Endothelial cell (in vitro differentiated cells): ENCODE results near the gene SHISA9. TPM values are rescaled to one million over a fixed set of nuclear protein-coding genes. Genes with fewer than 3 reads are reported as not detected.

Experiments
- DNase-seq: peaks from one replicate; pipeline ENCODE4 v3.0.0; 2021; ENCODE audit warnings: low spot score
- H3K27ac Mint-ChIP-seq: one replicate; pipeline ENCODE4 v1.8.0; 2021; ENCODE audit warnings: mixed read lengths, inconsistent platforms; ENCODE audit not compliant: unreplicated experiment
- H3K27me3 Mint-ChIP-seq: one replicate; pipeline ENCODE4 v1.8.0; 2021; ENCODE audit warnings: mild to moderate bottlenecking, moderate library complexity, mixed read lengths, inconsistent platforms; ENCODE audit not compliant: unreplicated experiment
- H3K36me3 Mint-ChIP-seq: one replicate; pipeline ENCODE4 v1.8.0; 2021; ENCODE audit warnings: mild to moderate bottlenecking, low read depth, mixed read lengths, inconsistent platforms; ENCODE audit not compliant: unreplicated experiment
- H3K4me1 Mint-ChIP-seq: one replicate; pipeline ENCODE4 v1.8.0; 2021; ENCODE audit warnings: mild to moderate bottlenecking, mixed read lengths, inconsistent platforms; ENCODE audit not compliant: unreplicated experiment
- H3K4me3 Mint-ChIP-seq: one replicate; pipeline ENCODE4 v1.8.0; 2021; ENCODE audit warnings: mild to moderate bottlenecking, mixed read lengths, inconsistent platforms; ENCODE audit not compliant: unreplicated experiment
- H3K9me3 Mint-ChIP-seq: one replicate; pipeline ENCODE4 v1.8.0; 2021; ENCODE audit warnings: mixed read lengths, inconsistent platforms; ENCODE audit not compliant: unreplicated experiment
- total RNA-seq: library from RNA; stranded (reverse); fragmentation: NEBNext Ultra II Directional; extraction: Animal tissue kit (Norgen Biotek cat#: 25700); gene quantifications from one replicate; pipeline ENCODE4 v1.2.1, GENCODE V29; 2021; ENCODE audit not compliant: unreplicated experiment
- TF ChIP-seq, protein P1 (sequence below): fragments of 200-600 bp; sonication (generic); IDR thresholded peaks from one replicate; pipeline ENCODE4 v1.5.0; 2021; ENCODE audit warnings: antibody characterized with exemption; ENCODE audit not compliant: unreplicated experiment

SHISA9 gene
- total RNA-seq, 1 donor from 2014 or later, result 0.49 TPM

DNA sequence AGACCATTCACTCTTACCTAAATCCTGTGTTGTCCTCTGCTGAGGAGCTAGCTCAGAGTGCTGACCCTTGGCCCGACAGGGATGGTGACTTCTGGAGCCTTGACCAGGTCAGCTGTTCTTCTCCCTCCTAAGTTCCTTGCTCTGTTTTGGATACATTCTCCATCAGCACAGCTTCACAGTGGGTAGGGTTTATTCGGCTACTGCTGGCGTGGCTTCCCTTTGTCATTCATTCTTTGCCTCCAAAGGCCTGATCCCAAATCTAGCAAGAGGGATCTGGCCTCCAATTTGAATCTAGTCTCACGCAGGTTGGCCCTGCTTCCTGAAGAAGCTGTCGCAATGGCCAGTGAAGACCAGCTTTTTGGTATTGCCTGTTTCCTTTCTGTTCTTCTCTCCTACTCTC is 116.6 kb downstream of the SHISA9 start:
- DNase-seq, result no peak
- peaks cover 3% of the 10 kb centered on the region for H3K27me3 Mint-ChIP-seq
- H3K4me3 Mint-ChIP-seq, result no peak overlapping the region
- no peak overlapping the region for H3K27ac Mint-ChIP-seq
- peaks cover 2% of the 10 kb centered on the region for H3K4me1 Mint-ChIP-seq
- H3K36me3 Mint-ChIP-seq, result no peaks in the 10 kb centered on the region
- TF ChIP-seq, protein P1, sequence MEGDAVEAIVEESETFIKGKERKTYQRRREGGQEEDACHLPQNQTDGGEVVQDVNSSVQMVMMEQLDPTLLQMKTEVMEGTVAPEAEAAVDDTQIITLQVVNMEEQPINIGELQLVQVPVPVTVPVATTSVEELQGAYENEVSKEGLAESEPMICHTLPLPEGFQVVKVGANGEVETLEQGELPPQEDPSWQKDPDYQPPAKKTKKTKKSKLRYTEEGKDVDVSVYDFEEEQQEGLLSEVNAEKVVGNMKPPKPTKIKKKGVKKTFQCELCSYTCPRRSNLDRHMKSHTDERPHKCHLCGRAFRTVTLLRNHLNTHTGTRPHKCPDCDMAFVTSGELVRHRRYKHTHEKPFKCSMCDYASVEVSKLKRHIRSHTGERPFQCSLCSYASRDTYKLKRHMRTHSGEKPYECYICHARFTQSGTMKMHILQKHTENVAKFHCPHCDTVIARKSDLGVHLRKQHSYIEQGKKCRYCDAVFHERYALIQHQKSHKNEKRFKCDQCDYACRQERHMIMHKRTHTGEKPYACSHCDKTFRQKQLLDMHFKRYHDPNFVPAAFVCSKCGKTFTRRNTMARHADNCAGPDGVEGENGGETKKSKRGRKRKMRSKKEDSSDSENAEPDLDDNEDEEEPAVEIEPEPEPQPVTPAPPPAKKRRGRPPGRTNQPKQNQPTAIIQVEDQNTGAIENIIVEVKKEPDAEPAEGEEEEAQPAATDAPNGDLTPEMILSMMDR, result no peak
- no peaks in the 10 kb centered on the region for H3K9me3 Mint-ChIP-seq

DNA sequence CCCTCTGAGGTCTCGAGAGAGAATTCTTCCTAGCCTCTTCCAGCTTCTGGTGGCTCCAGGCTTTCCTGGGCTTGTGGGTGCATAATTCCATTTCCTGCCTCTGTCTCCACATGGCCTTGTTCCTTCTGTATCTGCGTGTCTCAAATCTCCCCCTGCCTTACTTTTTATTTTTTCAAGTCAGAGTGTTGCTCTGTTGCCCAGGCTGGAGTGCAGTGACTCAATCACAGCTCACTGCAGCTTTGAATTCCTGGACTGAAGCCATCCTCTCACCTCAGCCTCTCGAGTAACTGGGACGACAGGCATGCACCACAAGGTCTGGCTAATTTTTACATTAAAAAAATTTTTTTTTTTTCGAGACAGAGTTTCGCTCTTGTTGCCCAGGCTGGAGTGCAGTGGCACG is 120.6 kb downstream of the SHISA9 start:
- peaks cover 2% of the 10 kb centered on the region for H3K4me1 Mint-ChIP-seq
- no peak for DNase-seq
- no peak overlapping the region for H3K4me3 Mint-ChIP-seq
- TF ChIP-seq, protein P1, result no peak
- H3K36me3 Mint-ChIP-seq, result no peaks in the 10 kb centered on the region
- no peaks in the 10 kb centered on the region for H3K9me3 Mint-ChIP-seq
- H3K27me3 Mint-ChIP-seq, result peaks cover 3% of the 10 kb centered on the region
- no peak overlapping the region for H3K27ac Mint-ChIP-seq

DNA sequence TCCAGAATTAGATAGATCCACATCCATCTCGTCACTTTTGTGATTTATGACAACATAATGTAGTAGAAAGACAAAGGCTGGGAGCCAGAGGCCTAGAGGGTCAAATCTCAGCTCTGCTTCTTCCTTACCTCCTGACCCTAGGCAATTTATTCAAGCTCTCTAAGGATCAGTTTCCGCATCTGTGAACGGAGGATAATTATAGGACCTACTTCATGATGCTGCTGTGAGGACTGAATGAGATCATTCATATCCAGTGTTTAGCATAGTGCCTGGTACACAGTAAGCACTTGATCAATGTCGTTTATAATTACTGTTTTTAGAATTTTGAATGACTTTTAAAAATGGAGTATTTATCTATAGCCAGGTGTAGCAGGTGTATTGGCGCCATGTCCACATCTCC is 128.4 kb downstream of the SHISA9 start:
- H3K36me3 Mint-ChIP-seq, result no peaks in the 10 kb centered on the region
- no peak overlapping the region for H3K4me3 Mint-ChIP-seq
- no peak overlapping the region for H3K27ac Mint-ChIP-seq
- no peak for DNase-seq
- no peaks in the 10 kb centered on the region for H3K4me1 Mint-ChIP-seq
- H3K27me3 Mint-ChIP-seq, result no peaks in the 10 kb centered on the region
- no peaks in the 10 kb centered on the region for H3K9me3 Mint-ChIP-seq
- TF ChIP-seq, protein P1, result no peak

DNA sequence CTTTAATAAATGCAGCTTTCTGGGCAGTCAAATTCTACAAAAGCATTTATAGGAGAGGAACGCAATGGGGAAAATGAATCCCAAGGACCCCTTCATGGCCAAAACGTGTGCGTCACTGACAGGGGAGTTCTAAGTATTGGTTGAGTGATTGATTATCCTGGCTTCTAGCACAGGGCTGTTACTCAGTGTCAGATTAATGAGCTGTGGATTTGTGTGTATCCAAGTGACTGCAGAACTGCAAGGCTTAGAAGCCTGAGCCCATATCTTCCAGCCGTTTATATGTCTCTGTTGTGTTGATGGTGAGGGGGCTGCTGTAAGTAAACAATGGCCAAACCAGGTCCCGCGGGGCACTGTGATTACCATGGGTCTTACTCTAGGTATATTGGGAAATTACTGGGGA is 129.4 kb downstream of the SHISA9 start:
- Mint-ChIP-seq H3K4me1 (no peaks in the 10 kb centered on the region), H3K4me3 (no peak overlapping the region), H3K9me3 (no peaks in the 10 kb centered on the region), H3K36me3 (no peaks in the 10 kb centered on the region), H3K27me3 (no peaks in the 10 kb centered on the region), H3K27ac (no peak overlapping the region)
- no peak for DNase-seq
- TF ChIP-seq, protein P1, result no peak

DNA sequence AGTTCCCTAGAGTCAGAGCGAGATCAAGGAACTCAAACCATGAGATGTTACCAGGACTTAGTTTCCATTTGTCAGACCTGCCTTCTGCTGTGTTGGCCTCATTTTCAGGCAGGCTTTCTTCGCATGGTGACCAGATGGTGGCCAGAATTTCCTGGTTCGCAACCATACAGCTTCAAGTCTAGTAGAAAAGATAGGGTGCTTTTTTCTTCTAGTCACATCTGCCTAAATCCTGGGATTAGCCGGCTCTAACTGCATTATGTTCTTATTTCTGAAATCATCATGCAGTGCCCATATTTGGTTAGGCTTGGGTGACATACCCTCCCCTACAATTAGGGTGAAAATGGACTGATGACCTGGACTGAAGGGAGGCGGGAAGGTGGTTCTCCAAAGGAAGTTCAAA is 131.5 kb downstream of the SHISA9 start:
- Mint-ChIP-seq H3K9me3 (no peaks in the 10 kb centered on the region), H3K27ac (no peak overlapping the region), H3K4me3 (no peak overlapping the region), H3K4me1 (no peaks in the 10 kb centered on the region), H3K36me3 (no peaks in the 10 kb centered on the region), H3K27me3 (peaks cover 2% of the 10 kb centered on the region)
- TF ChIP-seq, protein P1, result no peak
- DNase-seq, result no peak
